OCI-LY7 (cell line): Measurements from ENCODE around the gene RPL41. TPM values are rescaled to one million over a fixed set of nuclear protein-coding genes. Genes with fewer than 3 reads are reported as not detected.

Experiments
- BruUV-seq: library from RNA; stranded (reverse); fragments of 400-500 nt; replicated peaks from 2 replicates; lab custom pipeline; 2021; lab: Mats Ljungman, UMichigan
- CTCF ChIA-PET: fragments of 300-600 bp; sonication (Branson Sonifier 250); formaldehyde crosslinking; loops from one replicate; lab custom pipeline; 2022; ENCODE audit warnings: antibody characterized with exemption; ENCODE audit not compliant: unreplicated experiment; lab: Charles Lee
- POLR2A ChIA-PET: fragments of 300-600 bp; sonication (Branson Sonifier 250); formaldehyde crosslinking; loops from one replicate; lab custom pipeline; 2022; ENCODE audit warnings: antibody characterized with exemption; lab: Charles Lee
- DNase-seq: peaks from one replicate; pipeline ENCODE4 v3.0.0-alpha.2; 2015; ENCODE audit warnings: low spot score
- H2AFZ ChIP-seq: fragments of 200-600 bp; sonication (generic), shearing (Covaris generic); 2 replicates; pipeline ENCODE4 v1.6.1; 2014; ENCODE audit warnings: mild to moderate bottlenecking, antibody characterized with exemption, low read length, moderate library complexity
- H3K27ac ChIP-seq: fragments of 200-600 bp; sonication (generic); 2 replicates; pipeline ENCODE4 v1.5.1; 2014; ENCODE audit warnings: mixed run types, low read depth, mild to moderate bottlenecking, moderate library complexity, low read length, inconsistent platforms; ENCODE audit not compliant: poor library complexity, severe bottlenecking
- H3K36me3 ChIP-seq: fragments of 200-600 bp; sonication (generic); 2 replicates; pipeline ENCODE4 v1.6.1; 2014; ENCODE audit warnings: mild to moderate bottlenecking, antibody characterized with exemption, low read length, moderate library complexity, mixed read lengths; ENCODE audit not compliant: insufficient read depth
- H3K4me1 ChIP-seq: fragments of 200-600 bp; sonication (generic); 2 replicates; pipeline ENCODE4 v1.5.1; 2014; ENCODE audit warnings: mild to moderate bottlenecking, low read length; ENCODE audit not compliant: insufficient read depth, poor library complexity, severe bottlenecking
- H3K4me2 ChIP-seq: fragments of 200-600 bp; sonication (generic); 2 replicates; pipeline ENCODE4 v1.6.1; 2014; ENCODE audit warnings: mild to moderate bottlenecking, low read length
- H3K4me3 ChIP-seq: fragments of 200-600 bp; sonication (generic); 2 replicates; pipeline ENCODE4 v1.5.1; 2014; ENCODE audit warnings: mild to moderate bottlenecking, low read depth, low read length; ENCODE audit not compliant: poor library complexity, severe bottlenecking
- H3K79me2 ChIP-seq: fragments of 200-600 bp; sonication (generic); 2 replicates; pipeline ENCODE4 v1.6.1; 2016; ENCODE audit warnings: low read depth, mild to moderate bottlenecking, low read length, moderate library complexity, mixed read lengths; ENCODE audit not compliant: insufficient read depth
- H3K9me2 ChIP-seq: fragments of 200-600 bp; sonication (generic); 2 replicates; pipeline ENCODE4 v1.6.1; 2016; ENCODE audit warnings: mild to moderate bottlenecking, low read length, mixed read lengths; ENCODE audit not compliant: insufficient read depth
- H3K9me3 ChIP-seq: fragments of 200-600 bp; sonication (generic); 2 replicates; pipeline ENCODE4 v1.6.1; 2014; ENCODE audit warnings: mild to moderate bottlenecking, mixed run types, low read length, mixed read lengths
- H4K20me1 ChIP-seq: fragments of 200-600 bp; sonication (generic); 2 replicates; pipeline ENCODE4 v1.6.1; 2014; ENCODE audit warnings: mild to moderate bottlenecking, antibody characterized with exemption, low read length, moderate library complexity, mixed read lengths; ENCODE audit not compliant: insufficient read depth
- EZH2phosphoT487 ChIP-seq: fragments of 200-600 bp; sonication (generic); IDR thresholded peaks from 2 replicates; pipeline ENCODE4 v1.6.1; 2018; ENCODE audit warnings: low read depth, borderline replicate concordance, mild to moderate bottlenecking, mixed run types, antibody characterized with exemption, low read length, moderate library complexity, mixed read lengths
- intact Hi-C: fragments of 100-400 bp; cut with micrococcal nuclease; formaldehyde crosslinking; loops from one replicate; pipeline ENCODE4 v1.10.0; 2022; ENCODE audit not compliant: unreplicated experiment
- total RNA-seq, 2 experiments: library from RNA; depleted of rRNA in 1 of 2; stranded (reverse); fragments of >200 nt in 1 of 2; shearing (Covaris generic) in 1 of 2; gene quantifications; 2 replicates each; pipeline ENCODE4 v1.2.3, GENCODE V29; 2014 to 2022
- TF ChIP-seq, protein P1 (sequence below): fragments of 200-600 bp; sonication (generic); conservative IDR thresholded peaks from 2 replicates; pipeline ENCODE4 v1.5.1; 2014; ENCODE audit warnings: mild to moderate bottlenecking, antibody characterized with exemption, low read length, moderate library complexity, mixed read lengths

The RPL41 gene
- total RNA-seq, 2 experiments from 2014 or later, result 4,534 to 4,745 TPM

DNA sequence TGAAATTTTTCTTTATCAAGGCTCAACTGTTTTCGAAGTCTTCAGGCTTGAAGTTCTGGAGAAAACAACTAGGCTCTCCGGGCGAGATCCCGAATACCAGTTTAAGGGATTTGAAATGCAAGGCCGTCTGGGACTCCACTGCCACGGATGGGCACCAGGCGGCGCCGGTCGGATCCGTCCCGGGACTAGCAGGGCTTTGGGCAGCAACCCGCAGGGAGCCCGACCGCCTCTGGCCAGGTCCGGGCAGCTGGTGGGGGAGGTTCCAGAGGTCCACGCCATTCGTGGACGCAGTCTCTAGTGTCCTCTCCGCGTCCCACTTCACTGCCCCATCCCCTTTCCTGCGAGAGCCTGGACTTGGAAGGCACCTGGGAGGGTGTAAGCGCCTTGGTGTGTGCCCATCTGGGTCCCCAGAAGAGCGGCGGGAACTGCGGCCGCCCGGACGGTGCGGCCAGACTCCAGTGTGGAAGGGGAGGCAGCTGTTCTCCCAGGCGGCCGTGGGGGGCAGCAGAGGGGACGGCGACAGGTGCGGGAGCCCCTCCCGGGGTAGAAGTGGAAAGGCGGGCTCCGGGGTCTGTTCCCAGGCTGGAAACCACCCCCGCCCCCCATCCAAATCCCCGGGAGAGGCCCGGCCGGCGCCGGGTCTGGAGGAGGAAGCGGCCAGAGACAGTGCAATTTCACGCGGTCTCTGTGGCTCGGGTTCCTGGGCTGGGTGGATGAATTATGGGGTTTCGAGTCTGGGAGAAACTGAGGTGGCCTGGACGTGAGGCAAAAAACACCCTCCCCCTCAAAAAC lies 37.3 kb upstream of the RPL41 start:
- Histone ChIP-seq H3K79me2 (no peaks in the 10 kb centered on the region), H2AFZ (peak overlapping the region; percentile 85), H3K4me2 (peak overlapping the region; percentile 87), H3K27ac (no peak overlapping the region), H3K36me3 (no peaks in the 10 kb centered on the region), H3K4me3 (peak overlapping the region; percentile 70), H3K9me3 (no peaks in the 10 kb centered on the region), H4K20me1 (no peaks in the 10 kb centered on the region), H3K9me2 (no peaks in the 10 kb centered on the region), H3K4me1 (peaks cover 16% of the 10 kb centered on the region)
- POLR2A ChIA-PET, result interaction anchor here (0.6 to 0.7 kb wide), 2 partner anchors 106 to 1581 kb away, joined by 3 to 4 read pairs; no protein-coding TSS in a partner anchor
- CTCF ChIA-PET, result interaction anchor here (1.0 kb wide), 2 partner anchors 16 to 26 kb away, joined by 3 to 4 read pairs; no protein-coding TSS in a partner anchor
- intact Hi-C loops, result no loop called here
- TF ChIP-seq EZH2phosphoT487, result no peak
- TF ChIP-seq, protein P1, sequence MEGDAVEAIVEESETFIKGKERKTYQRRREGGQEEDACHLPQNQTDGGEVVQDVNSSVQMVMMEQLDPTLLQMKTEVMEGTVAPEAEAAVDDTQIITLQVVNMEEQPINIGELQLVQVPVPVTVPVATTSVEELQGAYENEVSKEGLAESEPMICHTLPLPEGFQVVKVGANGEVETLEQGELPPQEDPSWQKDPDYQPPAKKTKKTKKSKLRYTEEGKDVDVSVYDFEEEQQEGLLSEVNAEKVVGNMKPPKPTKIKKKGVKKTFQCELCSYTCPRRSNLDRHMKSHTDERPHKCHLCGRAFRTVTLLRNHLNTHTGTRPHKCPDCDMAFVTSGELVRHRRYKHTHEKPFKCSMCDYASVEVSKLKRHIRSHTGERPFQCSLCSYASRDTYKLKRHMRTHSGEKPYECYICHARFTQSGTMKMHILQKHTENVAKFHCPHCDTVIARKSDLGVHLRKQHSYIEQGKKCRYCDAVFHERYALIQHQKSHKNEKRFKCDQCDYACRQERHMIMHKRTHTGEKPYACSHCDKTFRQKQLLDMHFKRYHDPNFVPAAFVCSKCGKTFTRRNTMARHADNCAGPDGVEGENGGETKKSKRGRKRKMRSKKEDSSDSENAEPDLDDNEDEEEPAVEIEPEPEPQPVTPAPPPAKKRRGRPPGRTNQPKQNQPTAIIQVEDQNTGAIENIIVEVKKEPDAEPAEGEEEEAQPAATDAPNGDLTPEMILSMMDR, result peak; percentile 73
- BruUV-seq, result no TSS peak
- peak; percentile 51 for DNase-seq

DNA sequence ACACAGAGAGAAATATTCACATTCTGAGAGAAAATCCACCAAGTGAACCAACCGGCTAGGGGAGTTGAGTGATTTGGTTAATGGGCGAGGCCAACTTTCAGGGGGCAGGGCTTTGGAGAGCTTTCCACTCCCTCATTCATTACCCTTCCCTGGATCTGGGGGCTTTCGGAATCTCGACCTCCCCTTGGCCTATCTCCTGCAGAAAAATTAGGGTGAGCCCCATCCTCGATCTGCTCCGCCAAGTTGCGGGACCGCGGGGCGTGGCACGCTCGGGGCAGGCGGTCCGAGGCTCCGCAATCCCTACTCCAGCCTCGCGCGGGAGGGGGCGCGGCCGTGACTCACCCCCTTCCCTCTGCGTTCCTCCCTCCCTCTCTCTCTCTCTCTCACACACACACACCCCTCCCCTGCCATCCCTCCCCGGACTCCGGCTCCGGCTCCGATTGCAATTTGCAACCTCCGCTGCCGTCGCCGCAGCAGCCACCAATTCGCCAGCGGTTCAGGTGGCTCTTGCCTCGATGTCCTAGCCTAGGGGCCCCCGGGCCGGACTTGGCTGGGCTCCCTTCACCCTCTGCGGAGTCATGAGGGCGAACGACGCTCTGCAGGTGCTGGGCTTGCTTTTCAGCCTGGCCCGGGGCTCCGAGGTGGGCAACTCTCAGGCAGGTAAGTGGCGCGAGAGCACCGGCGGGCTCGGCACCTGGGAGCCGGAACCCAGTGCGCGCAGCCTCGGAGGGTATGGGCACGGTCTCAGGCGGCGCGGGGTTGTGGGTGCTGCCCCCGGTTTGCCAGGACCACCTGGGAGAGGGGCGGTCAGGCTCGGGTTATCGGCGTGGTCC lies 36.5 kb upstream of the RPL41 start, which contains the start of gene ERBB3:
ERBB3 (plus strand) TSS at position 443 of the 833 bp plus-strand sequence; CDS start at position 579, 136 bp downstream.
- no peaks in the 10 kb centered on the region for H3K9me2 ChIP-seq
- no peak within 1 kb of the TSS for H3K27ac ChIP-seq
- no peaks in the 10 kb centered on the region for H4K20me1 ChIP-seq
- ChIA-PET POLR2A (interaction anchor here (0.6 to 0.7 kb wide), 2 partner anchors 107 to 1582 kb away, joined by 3 to 4 read pairs; no protein-coding TSS in a partner anchor), CTCF (interaction anchor here (1.0 kb wide), 2 partner anchors 15 to 25 kb away, joined by 3 to 4 read pairs; no protein-coding TSS in a partner anchor)
- DNase-seq, result peak; percentile 14
- H3K4me2 ChIP-seq, result peak within 1 kb of the TSS; percentile 87
- no peaks in the 10 kb centered on the region for H3K79me2 ChIP-seq
- BruUV-seq, result no TSS peak
- no peaks in the 10 kb centered on the region for H3K36me3 ChIP-seq
- H2AFZ ChIP-seq, result peak within 1 kb of the TSS; percentile 85
- intact Hi-C loops, result no loop called here
- peaks cover 16% of the 10 kb centered on the region for H3K4me1 ChIP-seq
- H3K9me3 ChIP-seq, result no peaks in the 10 kb centered on the region
- peak within 1 kb of the TSS; percentile 70 for H3K4me3 ChIP-seq
- no peak for TF ChIP-seq EZH2phosphoT487
- TF ChIP-seq, protein P1, result no peak
